Stimulated activated CD8-positive, alpha-beta memory T cell treated with anti-CD3 and anti-CD28 coated beads, Interleukin-12 subunit alpha, Interleukin-12 subunit beta, amount 100 ng/mL, for 24 hours (primary cell): Measurements from ENCODE around the gene PLXNB1.

Experiments
- DNase-seq: peaks from one replicate; pipeline ENCODE4 v3.0.0-alpha.2; 2020; ENCODE audit errors: extremely low read depth

Gene PLXNB1

GRCh38 chr3:48434591-48435222, 4.8 kb upstream of the PLXNB1 start:
- DNase-seq, result no peak

- DNase-seq, result no peak
Measured at GRCh38 chr3:48433472-48434118, 3.7 kb upstream of the PLXNB1 start.

GRCh38 chr3:48432411-48433371, 2.8 kb upstream of the PLXNB1 start:
- no peak for DNase-seq

- no peak for DNase-seq
Measured at GRCh38 chr3:48431224-48432029, 1.5 kb upstream of the PLXNB1 start.

- DNase-seq, result no peak
Measured at GRCh38 chr3:48430708-48431101, 819 bp upstream of the PLXNB1 start.

- DNase-seq, result no peak
Measured at GRCh38 chr3:48429317-48429959, 448 bp downstream of the PLXNB1 start.

- no peak for DNase-seq
Measured at GRCh38 chr3:48428572-48429316, 1.1 kb downstream of the PLXNB1 start.

- DNase-seq, result no peak
Measured at GRCh38 chr3:48428088-48428571, 1.8 kb downstream of the PLXNB1 start.

- DNase-seq, result no peak
Measured at GRCh38 chr3:48427630-48427962, 2.3 kb downstream of the PLXNB1 start.

- DNase-seq, result no peak
Measured at GRCh38 chr3:48426944-48427629, 2.8 kb downstream of the PLXNB1 start.

- no peak for DNase-seq
Measured at GRCh38 chr3:48426401-48426909, 3.4 kb downstream of the PLXNB1 start.

GRCh38 chr3:48425281-48425812, 4.5 kb downstream of the PLXNB1 start:
- no peak for DNase-seq

GRCh38 chr3:48423883-48424695, 5.8 kb downstream of the PLXNB1 start:
- no peak for DNase-seq

- no peak for DNase-seq
Measured at GRCh38 chr3:48423241-48423882, 6.5 kb downstream of the PLXNB1 start.

- DNase-seq, result no peak
Measured at GRCh38 chr3:48422681-48423080, 7.2 kb downstream of the PLXNB1 start.

- no peak for DNase-seq
Measured at GRCh38 chr3:48422272-48422671, 7.6 kb downstream of the PLXNB1 start.

GRCh38 chr3:48420561-48420960, 9.3 kb downstream of the PLXNB1 start:
- no peak for DNase-seq

- DNase-seq, result no peak
Measured at GRCh38 chr3:48419597-48419996, 10.3 kb downstream of the PLXNB1 start.
